ENCODE results near the gene PEG3. TPM values are rescaled to one million over a fixed set of nuclear protein-coding genes. Genes with fewer than 3 reads are reported as not detected.

Gene PEG3
- total RNA-seq, 1 donor from 2014 or later = not detected

DNA sequence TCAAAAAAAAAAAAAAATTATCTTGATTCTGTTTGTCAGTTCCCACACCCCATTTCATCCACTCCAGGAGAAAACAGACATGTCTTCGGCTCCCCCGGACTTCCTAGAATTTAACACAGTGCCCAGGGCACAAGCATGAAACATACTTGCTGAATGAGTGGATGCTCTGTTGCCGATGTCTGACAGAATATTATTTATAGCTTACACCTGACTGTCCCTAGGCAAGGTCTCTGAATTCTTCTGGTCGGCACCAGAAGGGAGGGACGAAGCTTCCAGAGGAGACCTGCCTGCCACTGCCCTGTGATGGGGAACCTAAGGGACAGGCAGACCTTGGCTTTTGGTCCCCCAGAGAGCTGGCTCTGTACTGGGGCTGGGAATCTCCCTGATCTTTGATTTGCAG, 43.9 kb upstream of the PEG3 start:
- FAIRE-seq = no peak
- H3K27ac Mint-ChIP-seq (ENCODE audit: unreplicated experiment) = no peak overlapping the region

DNA sequence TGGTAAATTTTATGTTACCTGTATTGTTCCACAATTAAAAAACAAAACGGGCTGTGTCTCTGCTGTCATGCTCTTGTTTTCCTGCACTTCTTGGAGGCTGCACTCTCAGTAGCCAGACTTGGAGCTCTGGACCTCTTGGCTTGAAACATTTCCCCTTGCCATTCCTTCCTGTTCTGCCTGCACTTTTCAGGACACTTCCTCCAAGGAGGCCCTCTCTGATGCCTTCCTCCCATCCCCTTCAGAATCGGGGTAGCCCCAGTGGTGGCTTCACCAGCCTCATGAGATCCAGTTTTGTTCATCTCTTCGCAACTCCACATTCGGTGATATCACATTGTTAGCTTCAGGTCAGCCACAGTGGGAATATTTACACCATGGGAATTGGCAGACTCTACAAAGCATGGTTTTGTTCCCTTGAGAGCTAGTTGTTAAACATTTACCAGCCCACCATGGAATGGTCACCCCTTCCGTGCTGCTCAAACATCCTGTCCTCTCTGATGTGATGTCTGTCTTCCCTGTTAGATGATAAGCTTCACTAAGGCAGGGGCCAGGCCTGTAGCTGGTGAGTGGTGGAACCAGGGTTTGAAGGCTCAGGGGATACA, 40.2 kb upstream of the PEG3 start:
- no peaks in the 10 kb centered on the region for H3K36me3 ChIP-seq (ENCODE audit: insufficient read depth, low read length)
- Mint-ChIP-seq H3K9me3 (ENCODE audit: unreplicated experiment) (peaks cover 12% of the 10 kb centered on the region), H3K36me3 (ENCODE audit: low read depth, unreplicated experiment) (no peaks in the 10 kb centered on the region), H3K4me3 (ENCODE audit: unreplicated experiment) (no peak overlapping the region), H3K4me1 (ENCODE audit: low read depth, unreplicated experiment) (no peaks in the 10 kb centered on the region), H3K27me3 (ENCODE audit: low read depth, unreplicated experiment) (no peaks in the 10 kb centered on the region), H3K27ac (ENCODE audit: unreplicated experiment) (no peak overlapping the region)
- TF ChIP-seq, protein P1, sequence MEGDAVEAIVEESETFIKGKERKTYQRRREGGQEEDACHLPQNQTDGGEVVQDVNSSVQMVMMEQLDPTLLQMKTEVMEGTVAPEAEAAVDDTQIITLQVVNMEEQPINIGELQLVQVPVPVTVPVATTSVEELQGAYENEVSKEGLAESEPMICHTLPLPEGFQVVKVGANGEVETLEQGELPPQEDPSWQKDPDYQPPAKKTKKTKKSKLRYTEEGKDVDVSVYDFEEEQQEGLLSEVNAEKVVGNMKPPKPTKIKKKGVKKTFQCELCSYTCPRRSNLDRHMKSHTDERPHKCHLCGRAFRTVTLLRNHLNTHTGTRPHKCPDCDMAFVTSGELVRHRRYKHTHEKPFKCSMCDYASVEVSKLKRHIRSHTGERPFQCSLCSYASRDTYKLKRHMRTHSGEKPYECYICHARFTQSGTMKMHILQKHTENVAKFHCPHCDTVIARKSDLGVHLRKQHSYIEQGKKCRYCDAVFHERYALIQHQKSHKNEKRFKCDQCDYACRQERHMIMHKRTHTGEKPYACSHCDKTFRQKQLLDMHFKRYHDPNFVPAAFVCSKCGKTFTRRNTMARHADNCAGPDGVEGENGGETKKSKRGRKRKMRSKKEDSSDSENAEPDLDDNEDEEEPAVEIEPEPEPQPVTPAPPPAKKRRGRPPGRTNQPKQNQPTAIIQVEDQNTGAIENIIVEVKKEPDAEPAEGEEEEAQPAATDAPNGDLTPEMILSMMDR (IDR thresholded peaks at IDR 0.05; ENCODE audit: insufficient read depth, low read depth, low read length) = no peak
- TF ChIP-seq EZH2 (IDR thresholded peaks at IDR 0.05; ENCODE audit: insufficient read depth, low read length) = no peak
- H3K9ac ChIP-seq (ENCODE audit: low read length) = no peak overlapping the region
- H3K27me3 ChIP-seq (ENCODE audit: insufficient read depth, low read length) = no peaks in the 10 kb centered on the region
- H3K4me2 ChIP-seq (ENCODE audit: low read length) = no peak overlapping the region
- no peaks in the 10 kb centered on the region for H4K20me1 ChIP-seq (ENCODE audit: insufficient read depth, low read length)
- no peak overlapping the region for H3K4me3 ChIP-seq (ENCODE audit: insufficient read depth, low read depth, low read length)
- H3K27ac ChIP-seq (ENCODE audit: low read depth, low read length) = no peak overlapping the region
- DNase-seq (ENCODE audit: low read depth) = no peak
- no peaks in the 10 kb centered on the region for H3K79me2 ChIP-seq (ENCODE audit: insufficient read depth, low read length)
- no peak overlapping the region for H2AFZ ChIP-seq (ENCODE audit: low read depth, low read length)
- H3K9me3 ChIP-seq (ENCODE audit: insufficient read depth, low read depth, low read length) = peaks cover 8% of the 10 kb centered on the region
- no peaks in the 10 kb centered on the region for H3K4me1 ChIP-seq (ENCODE audit: insufficient read depth, low read length)
- no peak for FAIRE-seq

More for the DNA sequence above, 43.9 kb upstream of the PEG3 start:
- no peak for DNase-seq (ENCODE audit: low read depth)
- Histone ChIP-seq H3K36me3 (ENCODE audit: insufficient read depth, low read length) (no peaks in the 10 kb centered on the region), H3K4me2 (ENCODE audit: low read length) (no peak overlapping the region), H3K9me3 (ENCODE audit: insufficient read depth, low read depth, low read length) (peaks cover 4% of the 10 kb centered on the region), H3K9ac (ENCODE audit: low read length) (no peak overlapping the region), H3K27me3 (ENCODE audit: insufficient read depth, low read length) (no peaks in the 10 kb centered on the region), H3K79me2 (ENCODE audit: insufficient read depth, low read length) (no peaks in the 10 kb centered on the region), H4K20me1 (ENCODE audit: insufficient read depth, low read length) (no peaks in the 10 kb centered on the region), H2AFZ (ENCODE audit: low read depth, low read length) (no peak overlapping the region), H3K4me1 (ENCODE audit: insufficient read depth, low read length) (no peaks in the 10 kb centered on the region), H3K27ac (ENCODE audit: low read depth, low read length) (no peak overlapping the region), H3K4me3 (ENCODE audit: insufficient read depth, low read depth, low read length) (no peak overlapping the region)
- H3K27me3 Mint-ChIP-seq (ENCODE audit: low read depth, unreplicated experiment) = no peaks in the 10 kb centered on the region
- TF ChIP-seq, protein P1 (IDR thresholded peaks at IDR 0.05; ENCODE audit: insufficient read depth, low read depth, low read length) = no peak
- no peak for TF ChIP-seq EZH2 (IDR thresholded peaks at IDR 0.05; ENCODE audit: insufficient read depth, low read length)
- no peaks in the 10 kb centered on the region for H3K4me1 Mint-ChIP-seq (ENCODE audit: low read depth, unreplicated experiment)
- H3K9me3 Mint-ChIP-seq (ENCODE audit: unreplicated experiment) = peaks cover 19% of the 10 kb centered on the region
- H3K4me3 Mint-ChIP-seq (ENCODE audit: unreplicated experiment) = no peak overlapping the region
- no peaks in the 10 kb centered on the region for H3K36me3 Mint-ChIP-seq (ENCODE audit: low read depth, unreplicated experiment)

DNA sequence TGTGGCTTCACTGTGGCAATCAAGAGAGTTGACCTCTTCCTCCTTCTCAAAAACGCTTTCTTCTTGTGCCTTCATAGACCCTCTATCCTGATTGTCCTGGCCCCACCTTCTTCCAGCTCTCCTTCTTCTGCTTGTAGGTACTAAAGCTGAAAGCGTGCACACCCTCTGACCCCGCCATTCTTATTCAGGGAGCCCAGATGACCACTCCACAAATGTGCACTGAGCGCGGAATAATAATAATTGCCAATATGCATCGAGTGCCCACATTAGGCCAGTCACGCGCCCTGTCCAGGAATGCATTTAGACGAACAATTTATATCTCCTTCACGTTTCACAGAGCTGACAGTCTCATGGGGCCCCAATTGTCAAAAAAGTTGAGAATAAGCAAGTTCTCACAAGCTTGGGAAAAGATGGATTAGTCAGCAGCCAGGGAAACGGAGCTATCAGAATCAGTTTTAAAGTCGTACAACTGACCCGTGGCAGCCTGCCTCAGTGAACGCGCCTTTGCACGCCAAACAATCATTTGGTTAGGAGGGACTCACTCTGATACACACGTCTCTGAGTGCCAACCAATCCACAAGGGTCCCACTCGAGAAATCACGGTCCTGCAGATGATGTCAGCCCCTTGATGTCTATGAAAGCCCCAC, 36.7 kb upstream of the PEG3 start:
- no peaks in the 10 kb centered on the region for H3K79me2 ChIP-seq (ENCODE audit: insufficient read depth, low read length)
- FAIRE-seq (no peak), DNase-seq (ENCODE audit: low read depth) (no peak)
- H3K9me3 Mint-ChIP-seq (ENCODE audit: unreplicated experiment) = peaks cover 23% of the 10 kb centered on the region
- H3K27me3 Mint-ChIP-seq (ENCODE audit: low read depth, unreplicated experiment) = no peaks in the 10 kb centered on the region
- H2AFZ ChIP-seq (ENCODE audit: low read depth, low read length) = no peak overlapping the region
- H3K4me3 Mint-ChIP-seq (ENCODE audit: unreplicated experiment) = no peak overlapping the region
- no peak overlapping the region for H3K27ac ChIP-seq (ENCODE audit: low read depth, low read length)
- H3K9me3 ChIP-seq (ENCODE audit: insufficient read depth, low read depth, low read length) = peaks cover 13% of the 10 kb centered on the region
- no peaks in the 10 kb centered on the region for H3K4me1 Mint-ChIP-seq (ENCODE audit: low read depth, unreplicated experiment)
- no peak overlapping the region for H3K9ac ChIP-seq (ENCODE audit: low read length)
- no peaks in the 10 kb centered on the region for H3K36me3 ChIP-seq (ENCODE audit: insufficient read depth, low read length)
- H3K27ac Mint-ChIP-seq (ENCODE audit: unreplicated experiment) = no peak overlapping the region
- TF ChIP-seq, protein P1 (IDR thresholded peaks at IDR 0.05; ENCODE audit: insufficient read depth, low read depth, low read length) = no peak
- no peak for TF ChIP-seq EZH2 (IDR thresholded peaks at IDR 0.05; ENCODE audit: insufficient read depth, low read length)
- no peaks in the 10 kb centered on the region for H3K27me3 ChIP-seq (ENCODE audit: insufficient read depth, low read length)
- H3K36me3 Mint-ChIP-seq (ENCODE audit: low read depth, unreplicated experiment) = no peaks in the 10 kb centered on the region
- no peaks in the 10 kb centered on the region for H4K20me1 ChIP-seq (ENCODE audit: insufficient read depth, low read length)
- no peak overlapping the region for H3K4me3 ChIP-seq (ENCODE audit: insufficient read depth, low read depth, low read length)
- H3K4me1 ChIP-seq (ENCODE audit: insufficient read depth, low read length) = no peaks in the 10 kb centered on the region
- H3K4me2 ChIP-seq (ENCODE audit: low read length) = no peak overlapping the region

All from astrocyte (in vitro differentiated cells and primary cell).